Measurements from ENCODE around the gene PRR15L.

GRCh38 chr17:47956791-47957590 is 692 bp downstream of the PRR15L start:
- no peak for TF ChIP-seq CTCF (IDR thresholded peaks at IDR 0.05; ENCODE audit: insufficient read depth, low read length, poor library complexity, severe bottlenecking)
- TF ChIP-seq EZH2phosphoT487 (conservative IDR thresholded peaks at IDR 0.05; ENCODE audit: low read length) = no peak

Measured in SU-DHL-6 (cell line).